Raji (cell line): Measurements from ENCODE around the gene KPNA3.

Experiments used
- POLR2A ChIP-seq: IDR thresholded peaks from 2 replicates; pipeline ENCODE4 v1.6.1; 2011; ENCODE audit warnings: low read depth, low read length, control low read depth; ENCODE audit not compliant: insufficient read depth

The KPNA3 gene

DNA sequence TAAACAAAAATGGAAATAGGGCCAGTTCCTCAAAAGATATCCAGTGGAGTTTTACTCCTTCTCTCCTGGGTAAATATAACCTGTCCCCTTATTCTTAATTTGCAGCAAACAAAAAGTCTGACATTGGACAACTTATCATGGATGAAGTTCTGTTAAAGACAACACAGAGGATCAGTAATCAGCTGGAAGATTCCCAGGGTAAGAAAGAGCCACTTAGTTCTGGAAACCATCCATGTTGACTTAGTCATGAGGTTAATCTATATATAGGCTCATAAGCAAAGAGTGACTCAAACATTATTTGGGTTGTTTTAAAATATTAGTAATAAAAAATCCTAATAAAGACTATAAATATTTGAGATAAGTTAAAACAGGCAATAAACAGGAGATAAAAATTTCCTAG lies 60.7 kb downstream of the KPNA3 start:
- TF ChIP-seq POLR2A = no peak

GRCh38 chr13:49716615-49717014 lies 75.9 kb downstream of the KPNA3 start:
- no peak for TF ChIP-seq POLR2A

GRCh38 chr13:49714757-49715156 lies 77.7 kb downstream of the KPNA3 start:
- no peak for TF ChIP-seq POLR2A

DNA sequence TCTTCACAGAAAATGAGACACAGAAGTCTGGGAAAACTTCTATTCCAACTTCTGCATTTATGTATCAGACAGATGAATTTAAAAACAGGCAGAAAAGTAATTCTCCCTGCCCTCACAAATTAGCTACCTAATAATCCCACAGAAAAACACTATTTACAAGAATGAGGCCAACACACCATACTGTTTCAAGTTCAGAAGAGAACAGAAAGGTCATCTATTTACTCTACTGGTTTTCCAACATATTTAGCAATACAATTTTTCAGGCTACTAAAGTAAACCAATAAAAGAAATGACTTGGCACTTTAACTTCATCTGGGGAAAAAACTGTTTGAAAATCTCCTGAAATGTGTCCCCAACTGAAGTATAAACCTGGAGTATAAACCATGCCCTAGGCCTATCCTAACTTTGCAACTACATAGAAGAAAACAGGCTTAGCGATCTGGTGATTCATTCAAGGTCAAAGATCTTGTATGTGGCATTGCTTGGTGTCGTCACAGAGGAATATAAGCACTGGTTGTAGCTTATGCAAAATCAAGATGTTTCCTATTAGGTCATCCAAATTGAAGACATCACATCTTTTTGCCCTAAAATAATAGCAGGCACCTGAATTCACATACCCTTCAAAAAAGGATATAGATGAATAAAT lies 81.1 kb downstream of the KPNA3 start:
- TF ChIP-seq POLR2A = no peak

- no peak for TF ChIP-seq POLR2A
These were observed 91.0 kb downstream of the KPNA3 start for GRCh38 chr13:49701491-49701890.

DNA sequence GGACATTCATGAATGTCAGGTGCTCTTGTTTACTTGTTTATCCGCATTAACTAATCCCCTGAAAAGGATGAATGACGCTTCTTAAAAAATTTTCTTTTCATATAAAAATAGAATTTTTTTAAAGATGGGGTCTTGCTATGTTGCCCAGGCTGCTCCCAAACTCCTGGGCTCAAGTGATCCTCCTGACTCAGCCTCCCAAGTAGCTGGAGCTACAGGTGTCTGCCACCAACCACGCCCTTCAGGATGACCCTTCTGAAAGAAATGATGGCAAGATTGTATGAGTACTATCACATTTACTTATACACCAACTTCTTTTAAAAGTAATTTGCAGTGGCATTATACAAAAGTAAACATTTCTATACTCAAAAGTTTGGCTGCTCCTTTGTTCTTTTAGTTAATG lies 95.0 kb downstream of the KPNA3 start:
- TF ChIP-seq POLR2A = no peak

DNA sequence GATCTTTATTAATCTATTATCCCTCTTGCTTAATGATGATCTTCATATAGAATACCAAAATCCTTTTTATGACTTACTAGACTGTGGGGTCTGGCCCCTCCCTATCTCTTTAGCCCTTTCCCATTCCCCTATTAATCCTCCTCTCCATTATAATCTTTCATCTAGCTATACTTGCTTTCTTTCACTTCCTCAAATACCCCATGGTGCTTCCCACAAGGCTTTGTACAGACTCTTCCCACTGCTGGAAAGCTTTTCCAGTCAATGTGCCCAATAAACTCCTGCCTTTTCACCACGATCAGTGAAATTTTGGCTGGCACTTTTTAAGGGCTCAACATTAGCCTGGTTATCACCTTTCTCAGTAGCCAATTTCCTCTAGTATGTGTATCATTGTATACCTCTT lies 98.0 kb downstream of the KPNA3 start:
- no peak for TF ChIP-seq POLR2A

DNA sequence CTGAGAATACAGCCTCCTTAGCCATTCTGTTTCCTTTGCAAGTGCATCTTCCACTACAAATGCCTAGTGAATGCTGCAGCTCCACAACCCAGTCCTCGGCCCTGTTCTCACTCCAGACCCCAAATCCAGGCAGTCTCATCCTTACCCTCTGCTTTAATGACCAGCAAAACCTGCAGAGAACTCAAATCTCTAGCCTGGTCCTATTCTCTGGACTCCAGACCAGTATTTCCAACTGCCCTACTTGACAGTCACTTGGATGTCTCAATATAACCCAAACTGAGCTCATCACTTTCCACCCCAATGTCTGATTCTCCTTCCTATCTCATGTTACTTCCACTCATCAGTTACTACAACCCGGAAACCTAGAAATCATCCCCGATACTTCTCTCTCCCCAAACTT lies 98.6 kb downstream of the KPNA3 start:
- TF ChIP-seq POLR2A = no peak

GRCh38 chr13:49693191-49693733 lies 99.2 kb downstream of the KPNA3 start:
- no peak for TF ChIP-seq POLR2A

DNA sequence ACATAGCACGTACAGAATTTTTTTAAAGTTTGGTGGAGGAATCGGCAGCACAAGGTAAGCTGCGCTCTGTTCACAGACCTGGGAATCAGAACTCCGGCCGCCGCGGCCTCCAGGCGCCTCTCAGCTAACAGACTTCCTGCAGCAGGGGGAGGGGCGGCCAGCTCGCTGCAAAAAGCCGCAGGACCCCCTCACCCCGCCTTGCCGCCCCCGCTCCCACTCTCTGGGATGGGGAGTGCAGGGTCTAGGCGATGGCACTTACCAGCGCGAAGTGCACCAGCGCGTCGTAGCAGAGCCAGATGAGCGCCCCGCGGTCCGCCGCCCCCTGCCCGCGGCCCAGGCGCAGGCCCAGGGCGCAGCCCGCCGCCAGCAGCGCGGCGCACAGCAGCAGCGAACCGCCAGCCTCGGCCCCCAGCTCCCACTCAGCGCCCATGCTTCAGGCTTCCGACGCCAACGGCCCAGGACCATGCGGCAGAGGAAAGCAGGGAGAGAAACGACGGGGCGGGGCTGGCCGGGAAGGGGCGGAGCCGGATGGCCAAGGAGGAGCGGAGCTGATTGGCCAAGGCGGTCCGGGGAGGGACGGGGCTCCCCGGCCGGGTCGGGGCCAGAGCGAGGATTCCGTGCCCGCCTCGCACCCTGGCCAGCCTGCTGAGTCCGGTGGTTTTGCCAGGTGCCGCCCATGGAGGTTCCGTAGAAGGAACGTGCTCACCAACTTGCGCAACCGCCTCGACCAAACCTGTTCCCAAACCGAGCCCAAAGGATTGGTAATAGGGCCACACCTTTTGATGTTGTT lies 101.3 kb downstream of the KPNA3 start, which contains the start of gene EBPL:
Gene EBPL, minus strand, starts transcription at position 492 of the 790 bp plus-strand sequence. Its CDS starts 62 bp downstream, at position 430.
- peak; percentile 88 for TF ChIP-seq POLR2A

DNA sequence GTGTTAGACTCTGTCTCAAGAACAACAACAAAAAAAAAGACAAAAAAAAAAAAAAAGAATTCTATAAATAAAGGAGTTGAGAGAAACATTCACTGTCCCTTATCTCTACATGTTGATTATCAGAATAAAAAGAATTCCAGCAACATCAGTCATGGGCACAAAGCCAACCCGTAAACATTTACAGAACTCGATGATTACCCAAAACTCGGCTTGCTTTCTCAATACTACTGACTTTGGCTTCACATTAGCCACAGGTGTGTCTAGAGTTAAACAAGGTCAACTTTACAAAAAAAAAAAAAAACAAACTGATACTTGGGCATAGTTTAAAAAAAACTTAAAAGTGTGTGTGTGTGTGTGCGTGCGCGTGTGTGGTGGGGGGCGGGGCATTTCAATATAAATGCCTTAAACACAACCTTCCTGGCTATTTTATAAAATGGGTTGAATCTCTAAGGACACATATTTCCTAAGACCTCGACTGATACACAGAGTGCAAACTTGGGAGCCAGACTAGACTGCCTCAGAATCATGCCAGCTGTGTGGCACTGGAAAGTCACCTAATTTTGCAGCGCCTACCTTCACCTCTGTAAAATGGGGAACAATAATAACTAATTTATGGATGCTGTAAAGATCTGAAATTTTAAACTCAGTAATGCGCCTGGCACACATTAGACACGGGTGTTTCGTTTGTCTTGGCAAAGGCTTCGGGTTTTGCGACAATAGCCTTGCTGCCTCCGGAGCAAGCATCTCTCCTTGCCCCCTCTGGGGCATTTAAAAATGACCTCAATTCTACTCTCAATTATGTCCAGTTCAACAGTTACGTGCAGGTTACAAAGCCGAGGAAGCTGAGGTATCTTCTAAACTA lies 102.1 kb downstream of the KPNA3 start:
- no peak for TF ChIP-seq POLR2A

DNA sequence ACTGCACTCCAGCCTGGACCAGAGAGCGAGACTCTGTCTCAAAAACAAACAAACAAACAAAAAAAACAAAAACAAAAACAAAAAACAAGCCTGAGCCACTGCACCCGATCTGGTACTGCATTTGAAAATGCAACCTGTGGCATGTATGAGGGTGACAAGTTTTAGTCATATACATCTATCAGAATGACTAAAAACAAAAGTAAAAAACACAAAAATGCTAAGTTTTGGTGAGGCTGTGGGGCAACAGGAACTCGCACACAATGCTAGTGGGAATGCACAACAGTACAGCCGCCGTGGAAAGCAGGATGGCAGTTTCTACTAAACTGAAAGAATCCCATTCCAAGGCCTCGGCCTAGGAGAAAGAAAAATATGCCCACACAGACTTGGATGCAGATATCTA lies 109.0 kb downstream of the KPNA3 start:
- TF ChIP-seq POLR2A = no peak

DNA sequence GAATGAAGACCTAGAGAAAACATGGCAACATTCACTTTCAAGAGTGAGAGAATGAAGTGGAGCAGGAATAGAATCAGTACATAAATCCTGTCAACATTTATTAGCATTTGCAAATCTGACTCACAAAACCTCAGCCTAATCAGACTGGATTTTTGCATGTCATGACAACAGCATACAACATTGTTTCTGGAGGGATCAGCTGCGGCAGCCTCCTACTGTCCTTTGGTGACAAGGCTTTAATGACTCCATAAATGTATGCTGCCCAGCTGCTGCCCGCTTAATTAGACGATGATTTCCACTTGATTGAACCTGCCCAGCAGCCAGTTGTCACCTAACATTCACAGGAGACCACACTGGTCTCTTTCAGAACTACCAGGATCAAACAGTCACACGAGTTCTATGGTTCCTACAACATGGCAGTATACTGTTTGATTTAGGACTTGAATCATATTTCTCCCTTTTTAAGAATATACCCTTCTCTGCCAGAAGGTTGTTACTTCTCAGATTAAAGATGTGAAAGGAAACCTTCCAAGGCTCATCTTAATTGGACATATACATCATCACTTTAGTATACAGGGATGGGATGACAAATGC lies 110.5 kb downstream of the KPNA3 start:
- no peak for TF ChIP-seq POLR2A

- no peak for TF ChIP-seq POLR2A
These were observed 113.2 kb downstream of the KPNA3 start for GRCh38 chr13:49679246-49679645.
